ENCODE results near the gene VPS13D.
A peak's percentile ranks its signal among the peaks of the same experiment; 100 is the strongest.

Gene VPS13D

DNA sequence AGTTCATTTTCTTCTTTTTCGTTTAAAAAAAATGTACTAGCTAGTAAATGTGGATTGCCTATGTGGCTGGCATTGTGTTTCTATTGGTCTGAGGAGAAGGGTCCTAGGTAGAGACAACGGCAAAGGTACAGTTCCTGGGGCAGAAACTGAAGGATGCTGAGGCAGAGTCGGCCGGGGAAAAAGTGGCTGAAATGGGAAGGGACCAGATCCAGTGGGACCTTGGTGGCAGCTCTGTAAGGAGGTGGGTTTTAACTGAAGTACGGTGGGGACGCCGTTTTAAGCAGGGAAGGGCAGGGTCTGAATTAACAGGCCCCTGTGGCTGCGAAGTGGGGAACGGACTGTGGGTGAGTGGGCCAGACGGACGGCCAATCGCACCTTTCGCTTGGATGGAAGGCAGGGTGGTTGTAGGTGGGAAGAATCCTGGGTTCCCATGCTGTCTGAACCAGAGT lies 420 bp upstream of the VPS13D start:
- DNase-seq = no peak

GRCh38 chr1:12230549-12231275 lies 882 bp downstream of the VPS13D start:
- no peak for DNase-seq

- DNase-seq = no peak
Observed at GRCh38 chr1:12231276-12231595, 1.4 kb downstream of the VPS13D start.

DNA sequence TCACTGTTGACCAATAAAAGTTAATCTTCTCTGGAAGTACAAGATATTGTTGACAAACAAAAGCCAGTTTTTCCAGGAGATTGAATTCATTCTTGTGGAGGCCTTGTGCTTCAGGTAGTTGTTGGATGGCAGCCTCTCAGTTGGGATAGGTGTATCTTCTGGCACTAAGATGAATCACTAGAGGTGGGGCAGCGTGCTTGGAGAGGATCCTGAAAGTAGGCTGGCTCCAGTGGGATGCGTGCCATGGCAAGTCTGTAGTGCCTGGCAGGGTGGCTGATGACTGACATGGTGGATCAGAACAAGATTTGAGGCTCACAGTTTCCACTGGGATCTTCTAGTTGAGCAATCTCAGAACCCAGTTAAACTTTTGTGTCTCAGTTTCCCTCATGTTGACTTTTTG lies 2.4 kb downstream of the VPS13D start:
- no peak for DNase-seq

DNA sequence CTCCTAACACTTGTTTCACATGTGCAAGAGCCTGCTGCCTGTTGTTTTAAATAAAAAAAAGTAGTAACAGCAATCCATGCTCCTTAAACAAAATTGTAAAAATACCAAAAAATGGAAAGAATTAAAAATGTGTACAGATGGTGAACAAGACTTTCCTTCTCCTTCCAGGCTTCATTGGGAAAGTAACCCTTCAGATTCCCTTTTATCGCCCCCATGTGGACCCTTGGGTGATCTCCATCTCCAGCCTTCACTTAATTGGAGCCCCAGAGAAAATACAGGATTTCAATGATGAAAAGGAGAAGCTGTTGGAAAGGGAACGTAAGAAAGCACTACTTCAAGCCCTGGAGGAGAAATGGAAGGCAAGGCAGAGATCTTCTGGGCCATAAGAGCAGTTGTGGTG lies 14.2 kb downstream of the VPS13D start:
- peak; percentile 45 for DNase-seq

GRCh38 chr1:12244585-12244984 lies 14.8 kb downstream of the VPS13D start:
- DNase-seq = no peak

DNA sequence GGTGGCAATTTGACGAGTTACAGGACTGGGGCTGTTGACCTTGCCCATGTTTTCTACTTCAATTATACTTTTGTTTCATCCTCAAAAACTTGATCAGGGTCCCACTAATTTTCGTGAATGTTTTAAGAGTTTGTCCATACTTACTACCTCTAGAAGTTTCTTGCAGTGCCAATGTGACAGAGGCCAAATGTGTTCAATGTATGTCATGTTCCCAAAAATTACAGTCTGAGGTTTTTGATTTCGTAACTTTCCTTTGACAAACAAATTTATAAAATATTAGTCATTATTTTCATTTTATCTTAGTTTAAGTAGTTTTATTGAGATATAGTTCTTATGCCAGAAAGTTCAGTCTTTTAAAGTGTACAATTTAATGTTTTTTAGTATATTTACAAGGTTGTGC lies 15.3 kb downstream of the VPS13D start:
- no peak for DNase-seq

- DNase-seq = no peak
Observed at GRCh38 chr1:12245733-12246132, 15.9 kb downstream of the VPS13D start.

- no peak for DNase-seq
Observed at GRCh38 chr1:12246584-12246983, 16.8 kb downstream of the VPS13D start.

- no peak for DNase-seq
Observed at GRCh38 chr1:12249181-12249580, 19.4 kb downstream of the VPS13D start.

GRCh38 chr1:12249748-12250147 lies 19.9 kb downstream of the VPS13D start:
- DNase-seq = no peak

DNA sequence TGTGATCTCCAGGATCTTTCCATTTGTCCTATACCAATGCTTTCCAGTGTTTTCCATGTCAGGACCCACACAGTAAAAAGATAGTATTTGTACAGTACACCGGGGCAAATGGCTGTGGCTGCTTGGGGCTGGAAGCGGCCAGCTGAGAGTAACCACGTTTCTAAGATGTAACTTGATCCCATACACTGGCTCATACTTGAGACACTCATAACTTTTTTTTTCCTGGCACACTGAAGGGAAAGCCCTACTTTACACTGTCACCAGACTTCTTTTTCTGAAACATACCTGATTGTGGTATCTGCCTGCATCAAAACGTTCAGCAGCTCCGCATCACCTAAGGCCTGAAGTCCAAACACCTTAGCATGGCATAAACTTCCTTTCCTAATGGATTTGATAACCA lies 21.6 kb downstream of the VPS13D start:
- no peak for DNase-seq

DNA sequence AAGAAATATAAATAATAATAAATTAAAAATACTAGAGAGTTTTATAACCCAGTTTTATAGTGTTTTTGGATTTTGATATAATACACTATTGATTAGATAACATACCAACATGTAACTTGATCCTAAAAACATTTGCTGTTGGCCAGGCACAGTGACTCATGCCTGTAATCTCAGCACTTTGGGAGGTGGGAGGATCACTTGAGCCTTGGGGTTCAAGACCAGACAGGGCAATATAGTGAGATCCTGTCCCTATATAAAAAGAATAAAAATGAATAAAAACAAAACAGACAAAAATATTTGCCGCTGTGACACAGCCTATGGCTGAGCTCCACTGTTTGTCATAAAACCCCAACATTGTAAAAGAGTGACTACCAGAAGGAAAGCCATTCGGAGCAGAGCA lies 26.1 kb downstream of the VPS13D start:
- no peak for DNase-seq

DNA sequence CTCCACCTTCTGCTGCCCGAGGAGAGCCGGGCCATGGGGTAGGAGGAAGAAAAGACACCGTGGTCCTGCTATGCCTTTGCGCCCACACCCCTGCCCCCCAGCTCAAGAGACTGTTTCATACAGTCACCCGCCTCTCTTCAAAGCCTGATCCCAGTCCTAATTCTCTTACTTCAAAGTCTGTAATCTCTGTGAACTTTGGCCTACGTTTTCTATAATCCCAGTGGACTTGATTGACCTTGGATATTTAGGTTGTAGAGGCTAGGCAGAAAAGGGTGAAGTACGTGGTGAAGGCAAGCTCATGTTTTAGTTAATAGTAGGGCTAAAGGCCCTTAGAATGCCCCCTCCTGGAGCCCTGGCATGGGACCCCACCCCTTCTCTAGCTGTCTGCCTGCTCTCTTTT lies 28.4 kb downstream of the VPS13D start:
- DNase-seq = no peak

- DNase-seq = no peak
Observed at GRCh38 chr1:12269351-12269750, 39.5 kb downstream of the VPS13D start.

GRCh38 chr1:12271033-12271432 lies 41.2 kb downstream of the VPS13D start:
- DNase-seq = no peak

GRCh38 chr1:12272770-12273169 lies 42.9 kb downstream of the VPS13D start:
- no peak for DNase-seq

- DNase-seq = peak; percentile 57
Observed at GRCh38 chr1:12275370-12275769, 45.5 kb downstream of the VPS13D start.

GRCh38 chr1:12276225-12276624 lies 46.4 kb downstream of the VPS13D start:
- peak; percentile 48 for DNase-seq

DNA sequence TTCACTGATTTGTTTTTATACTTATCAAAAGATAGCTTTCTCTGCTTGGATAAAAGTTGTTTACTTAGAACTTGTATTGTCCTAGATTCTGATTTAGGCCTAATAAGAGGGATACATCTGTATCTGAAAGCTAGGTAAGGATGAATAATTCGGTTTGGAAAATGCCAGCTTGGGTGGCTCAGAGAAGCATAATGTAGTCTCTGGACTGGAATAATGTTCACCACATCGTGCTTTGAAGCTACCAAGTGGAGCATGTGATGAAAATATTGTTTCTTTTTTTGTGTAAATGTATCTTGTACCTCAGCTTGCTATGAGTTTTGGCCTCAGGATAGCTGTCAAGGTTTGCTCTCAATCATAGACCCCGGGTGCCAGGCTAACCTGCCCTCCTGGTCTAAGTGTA lies 49.2 kb downstream of the VPS13D start:
- no peak for DNase-seq

GRCh38 chr1:12279728-12280464 lies 50.1 kb downstream of the VPS13D start:
- DNase-seq = no peak

GRCh38 chr1:12282142-12282541 lies 52.3 kb downstream of the VPS13D start:
- no peak for DNase-seq

GRCh38 chr1:12284486-12284885 lies 54.7 kb downstream of the VPS13D start:
- no peak for DNase-seq

GRCh38 chr1:12285496-12286143 lies 55.8 kb downstream of the VPS13D start:
- DNase-seq = no peak

Measured in hematopoietic multipotent progenitor cell treated with erythropoietin and hydrocortisone succinate and interleukin-3 and kit ligand, for 4 days (in vitro differentiated cells).